Natural killer cell treated with Interleukin-12 subunit alpha and Interleukin-12 subunit beta and Interleukin-15 and Interleukin-18, amount 100 ng/mL, for 72 hours (primary cell): ENCODE measurements around the gene RHO. TPM values are rescaled to one million over a fixed set of nuclear protein-coding genes. Genes with fewer than 3 reads are reported as not detected.

Experiments
- ATAC-seq, 2 donors: fragments of 150-1000 bp; cut with Tn5 transposase in 1 of 2; sonication (Bioruptor Pico), chemical (Tn5 transposase) in 1 of 2; 2 replicates each; pipeline ENCODE4 v1.10.0; 2021
- DNase-seq: peaks from one replicate; pipeline ENCODE4 v3.0.0; 2022; ENCODE audit warnings: low spot score
- H3K27ac Mint-ChIP-seq, 2 donors: 1 replicate in 1 of 2; 2 replicates in 1 of 2; pipeline ENCODE4 v1.8.0; 2022; ENCODE audit warnings: mixed read lengths in 2 of 2, mild to moderate bottlenecking in 1 of 2, moderate library complexity in 1 of 2
- H3K27me3 Mint-ChIP-seq, 2 donors: 1 replicate in 1 of 2; 2 replicates in 1 of 2; pipeline ENCODE4 v1.8.0; 2022; ENCODE audit warnings: mixed read lengths in 2 of 2
- H3K36me3 Mint-ChIP-seq: one replicate; pipeline ENCODE4 v1.8.0; 2022; ENCODE audit warnings: mixed read lengths
- H3K4me1 Mint-ChIP-seq, 2 donors: 1 replicate in 1 of 2; 2 replicates in 1 of 2; pipeline ENCODE4 v1.8.0; 2022; ENCODE audit warnings: low read depth in 2 of 2, mixed read lengths in 2 of 2, mild to moderate bottlenecking in 1 of 2
- H3K4me3 Mint-ChIP-seq: one replicate; pipeline ENCODE4 v1.8.0; 2022; ENCODE audit warnings: mixed read lengths
- H3K9me3 Mint-ChIP-seq: 2 replicates; pipeline ENCODE4 v1.8.0; 2022; ENCODE audit warnings: mixed read lengths
- total RNA-seq, 2 donors: library from RNA; stranded (reverse); gene quantifications; one replicate each; pipeline ENCODE4 v1.2.3, GENCODE V29; 2022

Gene RHO
- total RNA-seq, 2 donors from 2014 or later = not detected

GRCh38 chr3:129584631-129585030 lies 56.2 kb downstream of the RHO start:
- H3K27ac Mint-ChIP-seq = no peak overlapping the region
- DNase-seq (no peak), ATAC-seq (no peak)
- H3K4me3 Mint-ChIP-seq = no peak overlapping the region
- peaks cover 5 to 11% of the 10 kb centered on the region in 2 donors for H3K4me1 Mint-ChIP-seq
- H3K27me3 Mint-ChIP-seq = no peaks in the 10 kb centered on the region
- no peaks in the 10 kb centered on the region for H3K36me3 Mint-ChIP-seq
- no peaks in the 10 kb centered on the region for H3K9me3 Mint-ChIP-seq

Other genes with a start within 250 kb of the RHO start
- 10 to 100 TPM; 49.2 to 52.5 TPM for gene HMCES, start 249.8 kb upstream of the RHO start, total RNA-seq
- gene EFCAB12, start 100.0 kb upstream of the RHO start, total RNA-seq = 1 to 10 TPM; 1.0 to 2.3 TPM
- 10 to 100 TPM; 63.6 to 72.6 TPM for gene MBD4, start 88.7 kb upstream of the RHO start, total RNA-seq
- gene IFT122, start 88.4 kb upstream of the RHO start, total RNA-seq = 10 to 100 TPM; 13.1 to 27.4 TPM
- not detected for gene H1-8, start 14.5 kb downstream of the RHO start, total RNA-seq
- 1 to 10 TPM; 2.8 to 4.8 TPM for gene PLXND1, start 78.0 kb downstream of the RHO start, total RNA-seq